ENCODE measurements around the gene TOR1B. TPM values are rescaled to one million over a fixed set of nuclear protein-coding genes. Genes with fewer than 3 reads are reported as not detected.

Gene TOR1B
- polyA plus RNA-seq, 2 donors, result 8.8 to 9.7 TPM

DNA sequence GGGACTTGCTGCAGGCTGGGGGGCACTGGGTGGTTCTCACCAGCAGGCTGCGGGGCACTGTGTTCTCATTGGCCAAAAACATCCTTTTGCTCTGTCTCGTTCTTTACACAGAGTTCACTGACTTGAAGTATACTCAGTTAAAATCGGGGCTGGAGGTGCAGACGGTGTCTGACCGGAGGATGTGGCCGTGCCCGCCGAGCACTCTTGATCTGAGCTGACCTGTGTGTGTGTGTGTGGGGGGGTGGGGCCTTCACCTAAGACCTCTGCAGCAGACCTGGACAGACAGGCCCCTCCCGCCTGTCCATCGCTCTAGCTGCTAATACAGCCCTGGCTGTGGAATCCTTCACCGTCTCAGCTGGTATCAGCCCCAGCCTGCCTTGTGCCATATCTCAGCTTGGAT is 7.1 kb downstream of the TOR1B start:
- Histone ChIP-seq H3K36me3 (ENCODE audit: control insufficient read depth in 2 of 2, insufficient read depth in 2 of 2, low read length in 1 of 2) (peaks cover 4 to 24% of the 10 kb centered on the region in 2 donors), H3K9me3 (ENCODE audit: control insufficient read depth in 2 of 2, insufficient read depth in 1 of 2, low read depth in 1 of 2, low read length in 1 of 2) (no peaks in the 10 kb centered on the region), H3K27me3 (ENCODE audit: control insufficient read depth in 1 of 2, insufficient read depth in 2 of 2, low read length in 2 of 2) (no peaks in the 10 kb centered on the region), H3K4me1 (ENCODE audit: control insufficient read depth in 2 of 2, insufficient read depth in 2 of 2, low read length in 1 of 2) (no peaks in the 10 kb centered on the region), H3K4me3 (ENCODE audit: low read depth in 1 of 2, low read length in 2 of 2) (no peak overlapping the region), H3K27ac (ENCODE audit: low read depth in 2 of 2, low read length in 1 of 2) (no peak overlapping the region)
- 86 to 91% methylated on average over 11 of the region's 11 CpGs for WGBS, 2 donors

DNA sequence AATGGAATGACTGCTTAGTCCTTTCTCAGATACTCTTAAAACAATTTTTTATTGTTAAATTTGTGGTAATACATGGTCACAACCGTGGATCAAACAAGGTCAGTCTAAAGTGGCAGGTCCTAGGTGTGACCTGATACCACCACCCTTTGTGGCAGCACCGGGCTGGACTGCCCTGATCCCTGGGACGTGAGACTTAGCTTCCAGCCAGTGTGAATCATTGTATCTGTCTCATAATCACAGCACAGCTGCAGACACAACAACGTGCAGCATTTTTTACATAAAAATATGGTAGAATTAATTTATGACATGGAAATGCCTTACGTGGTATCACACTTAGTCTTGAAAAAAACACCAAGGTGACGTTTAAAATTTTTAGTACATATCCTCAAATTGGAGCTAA is 7.8 kb downstream of the TOR1B start:
- no peak overlapping the region for H3K4me3 ChIP-seq (ENCODE audit: low read depth in 1 of 2, low read length in 2 of 2)
- H3K27me3 ChIP-seq (ENCODE audit: control insufficient read depth in 1 of 2, insufficient read depth in 2 of 2, low read length in 2 of 2), result no peaks in the 10 kb centered on the region
- H3K36me3 ChIP-seq (ENCODE audit: control insufficient read depth in 2 of 2, insufficient read depth in 2 of 2, low read length in 1 of 2), result peaks cover 4 to 30% of the 10 kb centered on the region in 2 donors
- 64 to 80% methylated on average over 6 of the region's 6 CpGs for WGBS, 2 donors
- no peak overlapping the region for H3K27ac ChIP-seq (ENCODE audit: low read depth in 2 of 2, low read length in 1 of 2)
- H3K9me3 ChIP-seq (ENCODE audit: control insufficient read depth in 2 of 2, insufficient read depth in 1 of 2, low read depth in 1 of 2, low read length in 1 of 2), result no peaks in the 10 kb centered on the region
- no peaks in the 10 kb centered on the region for H3K4me1 ChIP-seq (ENCODE audit: control insufficient read depth in 2 of 2, insufficient read depth in 2 of 2, low read length in 1 of 2)

DNA sequence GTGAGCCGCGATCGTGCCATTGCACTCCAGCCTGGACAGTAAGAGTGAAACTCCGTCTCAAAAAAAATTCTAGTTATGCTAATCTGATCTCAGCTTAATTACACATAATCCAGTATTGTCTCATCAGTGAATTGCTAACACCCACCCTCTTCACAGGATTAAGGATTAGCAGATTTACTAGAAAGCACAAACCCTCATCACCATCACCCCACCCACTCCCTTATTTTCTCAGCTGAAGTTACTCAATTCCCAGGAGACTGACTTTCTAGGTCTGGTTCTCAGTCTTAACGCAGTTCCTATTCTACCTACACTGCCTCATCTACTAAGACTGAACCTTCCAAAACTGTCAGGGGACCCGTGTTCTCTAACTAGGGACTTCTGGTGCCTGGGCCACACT is 9.0 kb downstream of the TOR1B start:
- no peak overlapping the region for H3K4me3 ChIP-seq (ENCODE audit: low read depth in 1 of 2, low read length in 2 of 2)
- no peak overlapping the region for H3K27ac ChIP-seq (ENCODE audit: low read depth in 2 of 2, low read length in 1 of 2)
- no peaks in the 10 kb centered on the region for H3K9me3 ChIP-seq (ENCODE audit: control insufficient read depth in 2 of 2, insufficient read depth in 1 of 2, low read depth in 1 of 2, low read length in 1 of 2)
- H3K4me1 ChIP-seq (ENCODE audit: control insufficient read depth in 2 of 2, insufficient read depth in 2 of 2, low read length in 1 of 2), result no peaks in the 10 kb centered on the region
- no peaks in the 10 kb centered on the region for H3K27me3 ChIP-seq (ENCODE audit: control insufficient read depth in 1 of 2, insufficient read depth in 2 of 2, low read length in 2 of 2)
- WGBS, 2 donors, result 80 to 89% methylated on average over 6 of the region's 6 CpGs
- H3K36me3 ChIP-seq (ENCODE audit: control insufficient read depth in 2 of 2, insufficient read depth in 2 of 2, low read length in 1 of 2), result peaks cover 4 to 36% of the 10 kb centered on the region in 2 donors

DNA sequence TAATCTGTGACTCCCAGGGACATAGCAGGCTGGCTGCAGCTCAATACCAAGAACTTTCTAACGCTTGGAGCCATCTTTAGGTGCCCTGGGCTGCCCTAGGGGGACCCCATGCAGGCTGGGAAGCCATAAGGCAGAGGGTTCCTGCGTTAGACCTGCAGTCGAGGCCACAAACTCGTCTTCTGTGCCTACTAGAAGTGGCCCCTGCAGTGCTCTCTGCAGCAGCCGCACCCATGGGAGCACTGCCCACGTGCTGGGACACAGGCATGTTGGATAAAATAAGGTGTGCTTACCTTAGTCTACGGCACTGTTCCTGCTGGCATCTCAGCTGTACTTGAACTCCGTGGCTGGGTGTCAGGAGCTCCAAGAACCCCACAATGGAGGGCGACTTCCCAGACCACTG is 9.4 kb downstream of the TOR1B start:
- 80 to 84% methylated on average over 9 of the region's 9 CpGs for WGBS, 2 donors
- H3K4me3 ChIP-seq (ENCODE audit: low read depth in 1 of 2, low read length in 2 of 2), result no peak overlapping the region
- H3K27me3 ChIP-seq (ENCODE audit: control insufficient read depth in 1 of 2, insufficient read depth in 2 of 2, low read length in 2 of 2), result no peaks in the 10 kb centered on the region
- H3K9me3 ChIP-seq (ENCODE audit: control insufficient read depth in 2 of 2, insufficient read depth in 1 of 2, low read depth in 1 of 2, low read length in 1 of 2), result no peaks in the 10 kb centered on the region
- H3K4me1 ChIP-seq (ENCODE audit: control insufficient read depth in 2 of 2, insufficient read depth in 2 of 2, low read length in 1 of 2), result no peaks in the 10 kb centered on the region
- peaks cover 4 to 36% of the 10 kb centered on the region in 2 donors for H3K36me3 ChIP-seq (ENCODE audit: control insufficient read depth in 2 of 2, insufficient read depth in 2 of 2, low read length in 1 of 2)
- no peak overlapping the region for H3K27ac ChIP-seq (ENCODE audit: low read depth in 2 of 2, low read length in 1 of 2)

DNA sequence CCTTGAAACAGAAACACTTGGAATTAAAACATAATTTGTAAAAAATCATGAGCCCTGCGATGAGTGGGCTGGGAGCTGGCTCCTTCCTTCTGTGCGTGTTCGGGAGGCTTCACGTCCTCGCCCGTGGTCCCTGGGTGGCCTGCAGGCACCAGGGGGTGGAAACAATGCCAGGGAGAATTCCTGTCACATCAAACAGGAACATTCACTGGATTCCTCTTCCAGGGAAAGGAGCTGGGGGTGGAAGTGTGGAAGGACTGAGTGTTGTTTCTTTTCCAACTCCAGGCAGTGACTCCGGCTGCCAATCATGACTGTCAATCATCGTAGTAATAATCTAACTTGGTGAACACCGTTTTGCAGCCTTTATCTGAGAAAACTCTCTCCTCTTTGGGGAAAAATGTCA is 10.7 kb downstream of the TOR1B start:
- Histone ChIP-seq H3K9me3 (ENCODE audit: control insufficient read depth in 2 of 2, insufficient read depth in 1 of 2, low read depth in 1 of 2, low read length in 1 of 2) (no peaks in the 10 kb centered on the region), H3K27me3 (ENCODE audit: control insufficient read depth in 1 of 2, insufficient read depth in 2 of 2, low read length in 2 of 2) (no peaks in the 10 kb centered on the region), H3K36me3 (ENCODE audit: control insufficient read depth in 2 of 2, insufficient read depth in 2 of 2, low read length in 1 of 2) (peaks cover 5 to 37% of the 10 kb centered on the region in 2 donors), H3K4me1 (ENCODE audit: control insufficient read depth in 2 of 2, insufficient read depth in 2 of 2, low read length in 1 of 2) (no peaks in the 10 kb centered on the region), H3K27ac (ENCODE audit: low read depth in 2 of 2, low read length in 1 of 2) (no peak overlapping the region), H3K4me3 (ENCODE audit: low read depth in 1 of 2, low read length in 2 of 2) (no peak overlapping the region)
- WGBS, 2 donors, result 78 to 83% methylated on average over 9 of the region's 9 CpGs

DNA sequence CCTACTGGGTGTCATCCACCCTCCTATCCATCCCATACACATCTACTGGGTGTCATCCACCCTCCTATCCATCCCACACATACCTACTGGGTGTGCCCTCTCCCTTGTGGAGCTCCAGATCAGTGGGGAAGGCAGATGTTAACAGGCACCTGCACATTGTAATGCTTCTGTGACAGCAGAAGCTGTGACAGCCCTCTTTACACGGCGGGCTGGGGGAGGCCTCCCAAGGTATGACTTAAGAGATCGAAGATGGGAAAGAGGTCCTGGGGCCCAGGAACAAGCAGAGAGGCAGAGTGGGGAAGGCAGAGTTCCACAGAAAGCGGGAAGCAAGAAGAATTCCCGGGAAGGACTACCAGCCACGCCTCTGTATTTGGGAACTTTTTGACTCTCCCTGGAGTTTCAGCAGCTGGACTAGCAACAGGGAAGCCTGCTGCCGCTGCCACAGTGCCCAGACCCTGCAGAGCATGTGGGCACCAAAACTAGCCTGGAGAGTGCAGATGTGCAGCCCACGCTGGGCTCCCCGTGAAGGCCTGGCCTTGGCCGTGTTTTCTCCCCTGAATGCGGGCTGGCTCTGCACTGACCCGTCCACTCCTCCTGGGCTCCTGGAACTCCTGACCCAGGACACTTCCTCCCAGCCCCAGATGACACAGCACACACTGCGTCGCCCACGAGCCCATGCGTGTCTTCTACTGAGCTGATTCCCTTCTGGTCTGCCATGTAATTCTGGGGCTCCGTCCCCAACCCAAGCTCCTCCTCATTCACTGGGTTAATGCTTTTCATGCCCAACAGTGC is 11.6 kb downstream of the TOR1B start:
- Histone ChIP-seq H3K9me3 (ENCODE audit: control insufficient read depth in 2 of 2, insufficient read depth in 1 of 2, low read depth in 1 of 2, low read length in 1 of 2) (no peaks in the 10 kb centered on the region), H3K27ac (ENCODE audit: low read depth in 2 of 2, low read length in 1 of 2) (no peak overlapping the region), H3K36me3 (ENCODE audit: control insufficient read depth in 2 of 2, insufficient read depth in 2 of 2, low read length in 1 of 2) (peaks cover 9 to 33% of the 10 kb centered on the region in 2 donors), H3K4me1 (ENCODE audit: control insufficient read depth in 2 of 2, insufficient read depth in 2 of 2, low read length in 1 of 2) (no peaks in the 10 kb centered on the region), H3K27me3 (ENCODE audit: control insufficient read depth in 1 of 2, insufficient read depth in 2 of 2, low read length in 2 of 2) (no peaks in the 10 kb centered on the region), H3K4me3 (ENCODE audit: low read depth in 1 of 2, low read length in 2 of 2) (no peak overlapping the region)
- WGBS, 2 donors, result 84 to 88% methylated on average over 17 of the region's 17 CpGs

DNA sequence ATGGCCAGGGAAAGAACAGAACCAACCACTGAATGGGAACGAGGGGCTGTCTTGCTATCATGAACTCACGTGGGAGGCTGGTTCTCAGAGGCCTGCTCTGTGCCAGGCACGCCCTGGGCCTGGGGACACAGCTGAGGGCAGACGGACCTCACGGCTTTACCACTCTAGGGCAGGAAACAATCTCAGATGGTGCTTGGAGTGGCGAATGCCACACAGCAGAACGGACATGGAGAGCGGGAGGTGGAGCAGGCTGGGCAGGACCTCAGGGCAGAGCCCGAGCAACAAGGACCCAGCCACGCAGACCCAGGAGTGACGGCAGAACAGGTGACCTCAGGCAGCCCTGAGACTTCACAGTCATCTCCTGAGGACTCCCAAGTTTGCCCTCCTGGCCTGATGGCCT is 12.3 kb downstream of the TOR1B start:
- 88 to 90% methylated on average over 11 of the region's 11 CpGs for WGBS, 2 donors
- H3K27ac ChIP-seq (ENCODE audit: low read depth in 2 of 2, low read length in 1 of 2), result no peak overlapping the region
- no peak overlapping the region for H3K4me3 ChIP-seq (ENCODE audit: low read depth in 1 of 2, low read length in 2 of 2)
- H3K27me3 ChIP-seq (ENCODE audit: control insufficient read depth in 1 of 2, insufficient read depth in 2 of 2, low read length in 2 of 2), result no peaks in the 10 kb centered on the region
- H3K4me1 ChIP-seq (ENCODE audit: control insufficient read depth in 2 of 2, insufficient read depth in 2 of 2, low read length in 1 of 2), result no peaks in the 10 kb centered on the region
- H3K36me3 ChIP-seq (ENCODE audit: control insufficient read depth in 2 of 2, insufficient read depth in 2 of 2, low read length in 1 of 2), result peaks cover 9 to 27% of the 10 kb centered on the region in 2 donors
- no peaks in the 10 kb centered on the region for H3K9me3 ChIP-seq (ENCODE audit: control insufficient read depth in 2 of 2, insufficient read depth in 1 of 2, low read depth in 1 of 2, low read length in 1 of 2)

DNA sequence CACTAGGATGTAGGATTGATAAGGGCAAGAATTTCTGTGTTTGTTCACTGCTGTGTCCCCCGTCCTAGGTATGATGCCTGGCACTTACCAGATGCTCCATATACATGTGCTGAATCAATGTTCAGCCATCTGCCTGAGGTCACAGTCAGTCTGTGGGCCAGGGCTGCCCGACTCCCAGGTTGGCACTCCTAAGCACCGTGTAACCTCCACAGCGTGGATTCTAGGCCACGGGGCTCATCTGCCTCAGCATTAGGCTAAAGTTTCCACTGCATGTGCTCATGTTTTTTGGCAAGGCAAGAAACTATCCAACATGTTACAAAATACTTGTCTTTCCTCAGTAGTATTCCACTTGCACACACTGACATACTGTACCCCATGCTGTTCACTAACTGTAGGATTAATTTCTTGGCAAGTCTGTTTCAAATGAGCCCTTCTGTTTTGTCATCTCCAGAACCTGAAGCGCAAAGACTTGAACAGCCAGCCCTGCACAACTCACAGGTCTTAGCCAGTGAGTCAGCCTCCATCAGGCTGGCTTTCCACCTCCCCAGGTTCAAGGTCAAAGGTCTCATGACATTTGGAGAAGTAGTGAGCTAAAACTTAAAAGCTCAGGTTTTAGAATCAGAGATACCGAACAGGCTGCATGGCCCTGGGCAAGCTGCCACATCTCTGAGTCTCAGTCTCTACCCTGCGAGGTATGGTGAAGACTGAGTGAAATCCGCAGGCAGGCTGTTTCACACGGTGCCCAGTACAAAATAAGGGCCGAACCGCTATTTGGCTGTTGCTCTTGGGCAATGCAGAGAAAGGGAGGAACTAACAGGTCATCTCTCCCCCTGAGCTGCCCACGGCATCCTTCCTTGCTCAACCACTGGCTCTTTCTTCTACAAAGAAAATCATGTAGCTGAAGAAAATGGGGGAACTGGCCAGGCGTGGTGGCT is 13.8 kb downstream of the TOR1B start:
- Histone ChIP-seq H3K4me3 (ENCODE audit: low read depth in 1 of 2, low read length in 2 of 2) (no peak overlapping the region), H3K36me3 (ENCODE audit: control insufficient read depth in 2 of 2, insufficient read depth in 2 of 2, low read length in 1 of 2) (peaks cover 9 to 35% of the 10 kb centered on the region in 2 donors), H3K27me3 (ENCODE audit: control insufficient read depth in 1 of 2, insufficient read depth in 2 of 2, low read length in 2 of 2) (no peaks in the 10 kb centered on the region), H3K9me3 (ENCODE audit: control insufficient read depth in 2 of 2, insufficient read depth in 1 of 2, low read depth in 1 of 2, low read length in 1 of 2) (no peaks in the 10 kb centered on the region), H3K4me1 (ENCODE audit: control insufficient read depth in 2 of 2, insufficient read depth in 2 of 2, low read length in 1 of 2) (no peaks in the 10 kb centered on the region), H3K27ac (ENCODE audit: low read depth in 2 of 2, low read length in 1 of 2) (no peak overlapping the region)
- WGBS, 2 donors, result 90 to 91% methylated on average over 14 of the region's 14 CpGs

DNA sequence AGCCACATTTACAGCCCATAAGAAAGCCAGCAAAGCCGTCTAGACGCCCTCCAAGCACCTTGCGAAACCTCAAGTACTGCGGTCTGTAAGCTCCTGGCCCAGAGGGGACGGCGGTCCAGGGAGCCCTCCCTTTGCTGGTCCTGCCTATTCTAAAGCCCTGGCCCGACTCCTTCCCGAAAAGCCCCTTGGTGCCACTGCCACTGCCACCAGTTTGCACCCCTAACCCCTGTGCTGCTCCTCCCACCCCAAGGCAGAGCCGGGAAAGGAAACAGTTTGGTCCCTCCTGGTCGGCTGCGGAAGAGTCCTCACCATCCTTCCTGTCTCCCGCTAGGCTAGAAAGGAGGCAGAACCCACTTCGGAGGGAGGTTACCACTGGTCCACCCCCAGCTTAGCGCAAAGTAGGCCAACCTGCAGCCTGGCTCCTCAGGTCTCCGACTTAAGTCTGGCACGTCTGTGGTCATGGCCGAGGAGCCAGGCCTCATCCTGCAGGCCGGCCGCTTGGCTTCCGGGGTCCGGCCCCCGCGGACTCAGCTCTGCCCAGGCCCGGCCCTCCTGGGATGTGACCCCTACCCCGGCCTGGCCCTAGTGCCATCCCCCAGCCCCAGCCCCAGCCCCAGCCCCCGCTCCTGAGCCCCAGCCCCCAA is 20.0 kb downstream of the TOR1B start:
- H3K27ac ChIP-seq (ENCODE audit: low read depth in 2 of 2, low read length in 1 of 2), result peak overlapping the region; percentile 6 to 9

More for the DNA sequence above, 20.0 kb downstream of the TOR1B start:
- Histone ChIP-seq H3K9me3 (ENCODE audit: control insufficient read depth in 2 of 2, insufficient read depth in 1 of 2, low read depth in 1 of 2, low read length in 1 of 2) (no peaks in the 10 kb centered on the region), H3K36me3 (ENCODE audit: control insufficient read depth in 2 of 2, insufficient read depth in 2 of 2, low read length in 1 of 2) (peaks cover 7 to 19% of the 10 kb centered on the region in 2 donors), H3K4me3 (ENCODE audit: low read depth in 1 of 2, low read length in 2 of 2) (peak overlapping the region; percentile 92 to 95), H3K27me3 (ENCODE audit: control insufficient read depth in 1 of 2, insufficient read depth in 2 of 2, low read length in 2 of 2) (no peaks in the 10 kb centered on the region), H3K4me1 (ENCODE audit: control insufficient read depth in 2 of 2, insufficient read depth in 2 of 2, low read length in 1 of 2) (no peaks in the 10 kb centered on the region)
- WGBS, 2 donors, result 17 to 19% methylated on average over 23 to 26 of the region's 26 CpGs

Measured in esophagus (tissue), 2 donors.